ENCODE data around the gene NOXA1. TPM values are rescaled to one million over a fixed set of nuclear protein-coding genes. Genes with fewer than 3 reads are reported as not detected.
"Not testable (repeated sequence)": the region's sequence is repeated elsewhere in the genome, so short reads cannot be mapped to it uniquely, and the experiment has no call there.

The NOXA1 gene
- total RNA-seq, 2 experiments from 2014 or later: 1.0 to 1.2 TPM

DNA sequence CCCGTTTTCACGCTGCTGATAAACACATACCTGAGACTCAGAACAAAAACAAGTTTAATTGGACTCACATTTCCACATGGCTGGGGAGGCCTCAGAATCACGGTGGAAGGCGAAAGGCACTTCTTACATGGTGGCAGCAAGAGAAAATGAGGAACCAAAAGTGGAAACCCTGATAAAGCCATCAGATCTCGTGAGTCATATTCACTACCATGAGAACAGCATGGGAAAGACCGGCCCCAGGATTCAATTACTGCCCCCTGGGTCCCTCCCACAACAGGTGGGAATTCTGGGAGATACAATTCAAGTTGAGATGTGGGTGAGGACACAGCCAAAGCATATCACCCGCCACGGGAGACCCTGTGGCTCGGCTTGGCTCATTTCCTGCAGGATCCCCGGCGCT lies 20.4 kb upstream of the NOXA1 start:
- Mint-ChIP-seq H3K27me3 (ENCODE audit: low read depth) (no peaks in the 10 kb centered on the region), H3K27ac (no peak overlapping the region), H3K4me3 (no peak overlapping the region), H3K9me3 (no peaks in the 10 kb centered on the region), H3K36me3 (ENCODE audit: low read depth) (peaks cover 3% of the 10 kb centered on the region), H3K4me1 (ENCODE audit: low read depth) (peaks cover 13% of the 10 kb centered on the region)
- CTCF ChIA-PET: no interaction called here
- intact Hi-C loops (cut with micrococcal nuclease): no loop called here
- no peak for DNase-seq

DNA sequence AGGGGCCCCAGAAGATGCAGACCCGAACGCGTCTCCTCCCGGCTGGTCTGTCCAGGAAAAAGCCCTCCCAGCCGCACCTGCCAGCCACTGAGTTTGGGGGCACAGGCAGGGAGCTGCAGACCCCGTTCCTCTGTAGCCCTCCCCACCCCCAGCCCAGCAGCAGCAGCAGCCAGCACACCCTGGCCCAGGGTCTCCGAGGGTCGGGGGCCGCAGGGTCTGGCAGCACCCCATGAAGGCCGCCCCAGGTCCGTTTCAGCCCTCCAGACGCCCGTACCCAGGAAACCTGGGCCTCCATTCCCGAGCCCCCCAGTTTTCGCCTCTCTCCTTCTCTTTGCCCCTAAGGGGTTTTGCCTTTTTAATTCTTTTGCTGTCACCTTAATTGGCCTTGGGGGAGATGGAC lies 19.9 kb upstream of the NOXA1 start:
- Mint-ChIP-seq H3K27ac (no peak overlapping the region), H3K36me3 (ENCODE audit: low read depth) (peaks cover 3% of the 10 kb centered on the region), H3K4me3 (no peak overlapping the region), H3K9me3 (no peaks in the 10 kb centered on the region), H3K4me1 (ENCODE audit: low read depth) (peaks cover 8% of the 10 kb centered on the region), H3K27me3 (ENCODE audit: low read depth) (no peaks in the 10 kb centered on the region)
- DNase-seq: no peak
- CTCF ChIA-PET: no interaction called here
- intact Hi-C loops (cut with micrococcal nuclease): no loop called here

- H3K9me3 Mint-ChIP-seq: no peaks in the 10 kb centered on the region
- peaks cover 4% of the 10 kb centered on the region for H3K4me1 Mint-ChIP-seq (ENCODE audit: low read depth)
- no peaks in the 10 kb centered on the region for H3K27me3 Mint-ChIP-seq (ENCODE audit: low read depth)
- no peak overlapping the region for H3K27ac Mint-ChIP-seq
- intact Hi-C loops (cut with micrococcal nuclease): no loop called here
- DNase-seq: no peak
- H3K4me3 Mint-ChIP-seq: no peak overlapping the region
- CTCF ChIA-PET: interaction anchor here (1.0 to 1.7 kb wide), 2 partner anchors 17 to 102 kb away, joined by 3 to 4 read pairs; partner anchors contain the start of gene NRARP
- no peaks in the 10 kb centered on the region for H3K36me3 Mint-ChIP-seq (ENCODE audit: low read depth)
Measured at GRCh38 chr9:137404961-137405567, 18.1 kb upstream of the NOXA1 start.

DNA sequence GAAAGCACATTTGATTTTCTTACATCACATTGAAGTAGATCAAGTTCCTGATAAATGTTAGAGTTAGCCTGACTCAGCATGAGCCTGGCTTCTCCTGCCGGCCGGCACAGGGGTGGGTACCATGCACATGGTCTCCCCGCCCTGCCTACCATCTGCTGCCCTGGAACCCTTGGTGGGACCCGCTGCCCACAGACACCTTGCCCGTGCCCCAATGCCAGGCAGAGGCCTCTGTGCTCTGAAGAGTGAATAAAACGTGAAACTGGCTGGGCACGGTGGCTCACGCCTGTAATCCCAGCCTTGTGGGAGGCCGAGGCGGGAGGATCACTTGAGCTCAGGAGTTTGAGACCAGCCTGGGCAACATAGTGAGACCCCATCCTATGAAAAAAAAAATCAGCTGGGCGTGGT lies 17.5 kb upstream of the NOXA1 start:
- CTCF ChIA-PET: interaction anchor here (0.6 to 0.9 kb wide), 2 partner anchors 12 to 185 kb away, joined by 3 read pairs; partner anchors contain the start of gene ZMYND19
- Mint-ChIP-seq H3K9me3 (no peaks in the 10 kb centered on the region), H3K4me1 (ENCODE audit: low read depth) (peaks cover 4% of the 10 kb centered on the region), H3K36me3 (ENCODE audit: low read depth) (no peaks in the 10 kb centered on the region), H3K4me3 (no peak overlapping the region), H3K27me3 (ENCODE audit: low read depth) (no peaks in the 10 kb centered on the region), H3K27ac (no peak overlapping the region)
- intact Hi-C loops (cut with micrococcal nuclease): no loop called here
- DNase-seq: no peak

DNA sequence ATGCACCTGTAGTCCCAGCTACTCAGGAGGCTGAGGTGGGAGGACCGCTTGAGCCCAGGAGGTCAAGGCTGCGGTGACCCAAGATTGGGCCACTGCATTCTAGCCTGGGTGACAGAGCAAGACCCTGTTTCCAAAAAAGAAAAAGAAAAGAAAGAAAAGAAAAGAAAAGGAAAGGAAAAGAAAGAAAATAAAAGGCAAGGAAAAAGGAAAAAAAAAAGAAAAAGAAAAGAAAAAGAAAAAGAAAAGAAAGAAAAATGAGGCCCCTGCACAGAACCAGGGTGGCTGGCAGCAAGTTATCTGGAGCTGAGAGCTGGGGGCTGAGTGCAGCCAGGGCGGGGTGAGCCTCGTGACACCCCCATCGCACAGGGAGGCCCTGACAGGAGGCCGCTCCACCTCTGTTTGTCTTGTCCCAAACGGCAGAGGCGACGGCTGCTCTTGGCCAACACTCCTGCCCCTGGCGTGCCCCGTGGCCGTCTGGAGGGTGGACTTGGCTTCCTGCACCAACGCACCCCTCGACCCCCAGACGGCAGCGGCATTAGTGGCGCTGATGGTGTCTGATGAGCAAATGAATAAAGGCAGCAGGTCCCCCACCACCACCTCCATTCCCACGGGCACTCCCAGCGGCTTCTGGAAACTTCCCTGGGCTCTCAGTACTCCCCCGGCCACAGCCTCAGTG lies 17.0 kb upstream of the NOXA1 start:
- Mint-ChIP-seq H3K9me3 (no peaks in the 10 kb centered on the region), H3K4me3 (no peak overlapping the region), H3K27me3 (ENCODE audit: low read depth) (no peaks in the 10 kb centered on the region), H3K4me1 (ENCODE audit: low read depth) (peaks cover 4% of the 10 kb centered on the region), H3K36me3 (ENCODE audit: low read depth) (no peaks in the 10 kb centered on the region), H3K27ac (no peak overlapping the region)
- DNase-seq: no peak
- intact Hi-C loops (cut with micrococcal nuclease): no loop called here
- CTCF ChIA-PET: interaction anchor here (0.6 to 0.9 kb wide), 2 partner anchors 11 to 184 kb away, joined by 3 read pairs; partner anchors contain the start of gene ZMYND19

DNA sequence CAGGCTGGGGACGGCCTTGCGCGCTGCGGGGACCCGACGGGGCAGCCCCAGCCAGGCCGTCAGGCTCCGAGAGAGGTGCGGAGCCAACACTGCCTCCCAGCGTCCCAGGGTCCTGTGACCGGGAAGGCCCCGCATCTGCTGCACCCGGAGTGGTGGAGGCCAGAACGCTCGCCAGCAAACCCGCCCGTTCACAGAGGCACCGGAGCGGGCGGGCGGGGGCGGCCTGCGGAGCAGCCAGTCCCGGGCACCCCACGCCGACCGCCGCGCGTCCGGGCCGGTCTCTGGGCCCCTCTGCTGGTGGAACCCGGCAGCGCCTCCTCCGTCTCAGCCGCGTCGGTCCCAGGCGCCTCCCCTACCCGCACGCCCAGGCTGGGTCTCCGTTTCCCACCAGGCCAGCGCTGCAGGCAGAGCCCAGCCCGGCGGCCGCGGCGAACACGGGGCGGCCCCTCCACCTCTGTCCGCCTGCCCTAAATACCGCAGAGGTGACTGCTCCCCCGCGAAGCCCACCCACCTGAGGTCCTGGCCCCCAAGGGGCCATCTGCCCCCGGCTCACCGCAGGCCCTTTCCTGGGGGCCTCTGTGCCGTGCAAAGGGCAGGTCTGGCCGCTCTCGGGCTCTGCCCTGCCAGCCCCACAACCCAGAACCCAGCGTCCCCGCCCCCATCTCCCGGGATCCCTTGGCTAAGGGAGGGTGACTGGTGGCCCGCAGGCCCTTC lies 16.2 kb upstream of the NOXA1 start:
- Mint-ChIP-seq H3K36me3 (ENCODE audit: low read depth) (no peaks in the 10 kb centered on the region), H3K27me3 (ENCODE audit: low read depth) (no peaks in the 10 kb centered on the region), H3K9me3 (no peaks in the 10 kb centered on the region), H3K4me1 (ENCODE audit: low read depth) (peaks cover 6% of the 10 kb centered on the region), H3K4me3 (no peak overlapping the region), H3K27ac (no peak overlapping the region)
- DNase-seq: peak; percentile 72
- CTCF ChIA-PET: interaction anchor here (0.9 kb wide), 1 partner anchor 10 kb away, joined by 3 read pairs; no protein-coding TSS in a partner anchor
- intact Hi-C loops (cut with micrococcal nuclease): loop anchor here (1.0 kb wide), 1 partner anchor 105 kb away; the partner anchor contains the start of gene NRARP

DNA sequence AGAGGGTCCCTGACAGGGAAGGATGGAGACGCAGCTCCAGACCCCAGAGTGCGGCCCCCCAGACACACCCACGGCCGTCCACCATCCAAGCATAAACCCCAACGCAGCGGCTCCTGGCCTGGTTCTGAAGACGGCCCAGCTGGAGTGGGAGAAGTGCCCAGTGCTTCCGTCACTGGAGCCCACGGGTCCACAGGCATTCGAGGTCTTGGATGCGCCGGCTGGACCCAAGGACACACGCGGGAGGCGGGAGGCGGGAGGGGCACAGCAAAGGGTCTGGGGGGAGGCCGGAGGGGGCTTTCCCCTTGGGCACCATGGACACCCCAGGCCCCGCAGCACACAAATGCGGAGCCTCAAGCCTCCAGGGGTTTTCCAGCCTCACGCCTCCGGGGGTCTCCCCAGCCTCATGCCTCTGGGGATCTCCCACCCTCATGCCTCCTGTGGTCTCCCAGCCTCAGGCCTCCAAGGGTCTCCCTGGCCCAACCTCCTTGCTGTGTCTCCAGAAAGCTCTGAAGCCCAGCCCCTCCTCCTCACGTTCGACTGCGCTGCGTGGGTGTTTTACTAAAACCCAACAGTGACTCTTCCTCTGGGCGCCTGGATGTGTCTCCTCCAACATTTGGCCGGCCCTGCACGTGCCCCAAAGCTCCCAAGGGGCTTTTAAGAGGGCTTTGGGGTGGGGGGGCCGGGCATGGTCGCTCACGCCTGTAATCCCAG lies 15.4 kb upstream of the NOXA1 start:
- no peak overlapping the region for H3K27ac Mint-ChIP-seq
- no peaks in the 10 kb centered on the region for H3K27me3 Mint-ChIP-seq (ENCODE audit: low read depth)
- H3K4me1 Mint-ChIP-seq (ENCODE audit: low read depth): peaks cover 6% of the 10 kb centered on the region
- H3K4me3 Mint-ChIP-seq: no peak overlapping the region
- DNase-seq: no peak
- CTCF ChIA-PET: interaction anchor here (0.8 to 1.0 kb wide), 2 partner anchors 16 to 67 kb away, joined by 4 to 5 read pairs; partner anchors contain the start of genes EXD3 and NOXA1
- intact Hi-C loops (cut with micrococcal nuclease): loop anchor here (1.0 kb wide), 1 partner anchor 105 kb away; the partner anchor contains the start of gene NRARP
- no peaks in the 10 kb centered on the region for H3K9me3 Mint-ChIP-seq
- no peaks in the 10 kb centered on the region for H3K36me3 Mint-ChIP-seq (ENCODE audit: low read depth)

DNA sequence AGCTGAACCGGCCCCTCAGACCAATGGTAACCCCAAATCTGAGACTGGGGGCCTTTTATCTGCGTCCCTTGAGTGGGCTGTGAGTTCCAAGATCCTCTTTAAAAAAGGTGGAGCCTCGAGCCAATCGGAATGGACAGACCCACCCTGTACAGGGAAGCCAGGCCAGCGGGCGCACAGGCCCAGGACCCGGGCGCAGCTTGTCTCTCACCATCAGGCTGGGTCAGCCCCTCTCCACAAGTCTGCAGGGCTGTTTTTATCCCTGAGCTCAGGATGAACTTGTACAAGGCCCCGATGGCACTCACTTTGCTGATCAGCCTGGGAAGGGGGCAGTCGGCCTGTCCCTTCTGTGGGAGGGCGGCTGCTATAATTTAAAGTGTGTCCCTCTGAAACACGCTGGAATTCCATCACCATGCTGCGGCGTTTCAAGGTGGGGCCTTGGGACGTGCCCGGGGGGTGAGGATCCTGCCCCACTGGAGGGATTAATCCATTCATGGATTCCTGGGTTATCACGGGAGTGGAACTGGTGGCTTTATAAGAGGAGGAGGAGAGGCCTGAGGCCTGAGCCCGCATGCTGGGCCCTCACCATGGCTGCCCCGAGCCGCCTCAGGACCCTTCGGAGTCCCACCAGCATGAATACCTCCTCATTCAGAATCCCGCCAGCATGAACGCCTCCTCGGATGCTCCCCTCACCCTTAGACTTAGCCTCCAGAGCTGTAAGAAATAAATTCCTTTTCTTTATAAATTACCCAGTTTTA lies 14.4 kb upstream of the NOXA1 start:
- no peaks in the 10 kb centered on the region for H3K9me3 Mint-ChIP-seq
- DNase-seq: no peak
- H3K27ac Mint-ChIP-seq: no peak overlapping the region
- no peaks in the 10 kb centered on the region for H3K27me3 Mint-ChIP-seq (ENCODE audit: low read depth)
- intact Hi-C loops (cut with micrococcal nuclease): no loop called here
- peaks cover 6% of the 10 kb centered on the region for H3K4me1 Mint-ChIP-seq (ENCODE audit: low read depth)
- CTCF ChIA-PET: interaction anchor here (0.7 to 2.2 kb wide), 5 partner anchors 15 to 122 kb away, joined by 3 to 8 read pairs (median 4); partner anchors contain the start of genes EXD3, NOXA1 and NRARP
- H3K4me3 Mint-ChIP-seq: no peak overlapping the region
- no peaks in the 10 kb centered on the region for H3K36me3 Mint-ChIP-seq (ENCODE audit: low read depth)

- H3K4me1 Mint-ChIP-seq (ENCODE audit: low read depth): peaks cover 6% of the 10 kb centered on the region
- no peak overlapping the region for H3K27ac Mint-ChIP-seq
- H3K27me3 Mint-ChIP-seq (ENCODE audit: low read depth): no peaks in the 10 kb centered on the region
- intact Hi-C loops (cut with micrococcal nuclease): no loop called here
- no peak overlapping the region for H3K4me3 Mint-ChIP-seq
- no peaks in the 10 kb centered on the region for H3K36me3 Mint-ChIP-seq (ENCODE audit: low read depth)
- CTCF ChIA-PET: interaction anchor here (0.7 to 2.2 kb wide), 3 partner anchors 100 to 123 kb away, joined by 3 to 8 read pairs (median 4); partner anchors contain the start of gene NRARP
- no peaks in the 10 kb centered on the region for H3K9me3 Mint-ChIP-seq
- no peak for DNase-seq
Measured at GRCh38 chr9:137409515-137409914, 13.7 kb upstream of the NOXA1 start.

DNA sequence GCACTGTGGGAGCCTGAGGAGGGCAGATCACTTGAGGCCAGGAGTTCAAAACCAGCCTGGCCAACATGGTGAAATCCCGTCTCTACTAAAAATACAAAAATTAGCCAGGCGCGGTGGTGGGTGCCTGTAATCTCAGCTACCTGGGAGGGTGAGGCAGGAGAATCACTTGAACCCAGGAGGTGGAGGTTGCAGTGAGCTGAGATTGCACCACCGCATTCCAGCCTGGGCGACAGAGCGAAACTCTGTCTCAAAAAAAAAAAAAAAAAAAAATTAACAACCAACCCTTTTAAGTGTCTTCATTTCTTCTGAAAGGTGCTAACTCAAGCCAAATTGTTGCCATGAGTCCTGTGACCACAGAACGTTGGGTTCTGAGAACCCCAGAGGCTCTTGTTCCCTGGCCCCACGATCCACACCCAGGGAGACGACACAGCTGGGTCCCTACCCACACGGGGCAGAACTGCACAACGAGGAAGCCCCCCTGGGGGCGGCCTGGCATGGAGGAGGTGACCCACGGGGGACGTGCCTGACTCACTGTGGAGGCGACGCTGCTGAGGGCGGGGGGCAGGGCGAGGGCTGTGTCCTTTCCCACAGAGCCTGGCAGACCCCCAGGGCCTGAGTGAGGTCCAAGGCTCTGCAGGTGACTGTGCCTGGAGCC lies 12.8 kb upstream of the NOXA1 start:
- CTCF ChIA-PET: interaction anchor here (0.6 to 2.2 kb wide), 2 partner anchors 109 to 113 kb away, joined by 3 to 8 read pairs; partner anchors contain the start of gene NRARP
- H3K4me1 Mint-ChIP-seq (ENCODE audit: low read depth); H3K9me3 Mint-ChIP-seq; H3K4me3 Mint-ChIP-seq; H3K27me3 Mint-ChIP-seq (ENCODE audit: low read depth); H3K36me3 Mint-ChIP-seq (ENCODE audit: low read depth); DNase-seq; H3K27ac Mint-ChIP-seq: not testable (repeated sequence)
- intact Hi-C loops (cut with micrococcal nuclease): loop anchor here (2.0 kb wide), 1 partner anchor 14 kb away; no protein-coding TSS in a partner anchor

DNA sequence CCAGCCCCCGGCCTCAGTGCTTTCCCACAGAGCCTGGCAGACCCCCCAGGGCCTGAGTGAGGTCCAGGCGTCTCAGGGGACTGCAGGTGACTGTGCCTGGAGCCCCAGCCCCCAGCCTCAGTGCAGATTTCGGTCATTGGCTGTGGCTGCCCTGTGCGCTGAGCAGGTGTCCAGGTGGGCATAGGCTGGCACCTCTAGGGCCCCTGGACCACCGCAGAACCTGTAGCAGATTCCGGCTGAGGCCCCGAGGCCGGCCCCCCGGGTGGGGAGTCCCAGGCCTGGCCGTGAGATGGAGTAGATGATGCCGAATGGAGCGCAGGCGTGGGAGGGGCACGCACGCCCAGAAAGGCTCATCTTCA lies 12.3 kb upstream of the NOXA1 start:
- intact Hi-C loops (cut with micrococcal nuclease): loop anchor here (2.0 kb wide), 1 partner anchor 14 kb away; no protein-coding TSS in a partner anchor
- DNase-seq: no peak
- CTCF ChIA-PET: interaction anchor here (0.6 kb wide), 1 partner anchor 112 kb away, joined by 3 read pairs; no protein-coding TSS in a partner anchor
- no peaks in the 10 kb centered on the region for H3K27me3 Mint-ChIP-seq (ENCODE audit: low read depth)
- no peaks in the 10 kb centered on the region for H3K36me3 Mint-ChIP-seq (ENCODE audit: low read depth)
- H3K27ac Mint-ChIP-seq: no peak overlapping the region
- no peak overlapping the region for H3K4me3 Mint-ChIP-seq
- H3K4me1 Mint-ChIP-seq (ENCODE audit: low read depth): peaks cover 6% of the 10 kb centered on the region
- no peaks in the 10 kb centered on the region for H3K9me3 Mint-ChIP-seq
